ENCODE results near the gene SEC24D. TPM values are rescaled to one million over a fixed set of nuclear protein-coding genes. Genes with fewer than 3 reads are reported as not detected.

Gene SEC24D
- total RNA-seq, 2 experiments from 2014 or later, result 28.4 to 29.7 TPM

DNA sequence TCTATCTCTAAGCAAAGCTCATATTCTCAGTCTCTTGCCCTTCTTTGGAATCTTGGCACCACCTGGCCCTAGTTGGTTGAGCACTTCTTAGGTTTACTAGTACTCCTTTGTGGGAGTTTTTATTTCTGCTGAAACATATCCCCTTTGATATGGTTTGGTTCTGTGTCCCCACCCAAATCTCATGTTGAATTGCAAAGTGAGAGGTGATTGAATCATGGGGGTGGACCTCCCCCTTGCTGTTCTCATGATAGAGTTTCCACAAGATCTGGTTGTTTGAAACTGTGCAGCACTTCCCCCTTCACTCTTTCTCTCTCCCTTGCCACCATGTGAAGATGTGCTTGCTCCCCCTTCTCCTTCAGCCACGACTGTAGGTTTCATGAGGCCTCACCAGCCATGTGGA, 30.5 kb upstream of the SEC24D start:
- Mint-ChIP-seq H3K4me3 (no peak overlapping the region), H3K36me3 (ENCODE audit: low read depth) (no peaks in the 10 kb centered on the region), H3K4me1 (ENCODE audit: low read depth) (no peaks in the 10 kb centered on the region), H3K27me3 (ENCODE audit: low read depth) (no peaks in the 10 kb centered on the region), H3K9me3 (no peaks in the 10 kb centered on the region), H3K27ac (no peak overlapping the region)
- CTCF ChIA-PET, result interaction anchor here (0.7 to 3.2 kb wide), 4 partner anchors 11 to 95 kb away, joined by 4 to 30 read pairs (median 15); partner anchors contain the start of gene SYNPO2
- no peak for DNase-seq
- intact Hi-C loops (cut with micrococcal nuclease), result loop anchor here (5.0 kb wide), 2 partner anchors 34 to 49 kb away; no protein-coding TSS in a partner anchor

DNA sequence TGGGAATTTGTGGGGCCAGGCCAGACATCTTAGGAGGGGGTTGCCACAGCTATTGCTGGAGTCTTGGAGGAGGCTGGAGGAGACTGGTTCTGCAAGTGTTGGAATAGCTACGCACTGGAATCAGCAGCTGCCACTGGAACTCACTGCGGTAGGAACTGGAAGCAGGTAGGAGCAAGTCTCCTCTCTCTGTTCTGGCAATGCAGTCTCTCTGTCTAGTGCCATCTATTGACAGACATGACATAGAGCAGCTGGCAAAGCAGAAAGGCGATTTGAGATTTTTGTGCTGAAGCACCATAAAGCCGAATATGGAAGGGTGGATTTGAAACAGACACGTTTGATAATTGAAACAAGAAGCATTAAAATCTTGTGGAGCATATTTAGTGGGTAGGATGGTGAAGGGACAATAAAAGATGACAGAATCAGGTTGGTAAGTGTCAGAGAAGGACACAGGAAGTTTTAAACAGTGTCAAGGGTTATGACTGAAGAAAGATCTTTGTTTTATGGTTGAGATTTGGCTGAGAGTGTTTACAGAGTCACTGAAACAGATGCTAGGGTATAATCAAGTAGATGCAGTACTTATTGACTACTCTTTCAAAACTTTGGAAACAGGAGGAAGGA, 29.3 kb upstream of the SEC24D start:
- Mint-ChIP-seq H3K4me1 (ENCODE audit: low read depth) (no peaks in the 10 kb centered on the region), H3K27me3 (ENCODE audit: low read depth) (no peaks in the 10 kb centered on the region), H3K4me3 (no peak overlapping the region), H3K9me3 (no peaks in the 10 kb centered on the region), H3K36me3 (ENCODE audit: low read depth) (no peaks in the 10 kb centered on the region), H3K27ac (no peak overlapping the region)
- intact Hi-C loops (cut with micrococcal nuclease), result loop anchor here (1.0 to 5.0 kb wide), 3 partner anchors 33 to 93 kb away; no protein-coding TSS in a partner anchor
- peak; percentile 29 for DNase-seq
- CTCF ChIA-PET, result interaction anchor here (0.6 to 3.2 kb wide), 24 partner anchors 10 to 171 kb away, joined by 3 to 30 read pairs (median 4); no protein-coding TSS in a partner anchor

DNA sequence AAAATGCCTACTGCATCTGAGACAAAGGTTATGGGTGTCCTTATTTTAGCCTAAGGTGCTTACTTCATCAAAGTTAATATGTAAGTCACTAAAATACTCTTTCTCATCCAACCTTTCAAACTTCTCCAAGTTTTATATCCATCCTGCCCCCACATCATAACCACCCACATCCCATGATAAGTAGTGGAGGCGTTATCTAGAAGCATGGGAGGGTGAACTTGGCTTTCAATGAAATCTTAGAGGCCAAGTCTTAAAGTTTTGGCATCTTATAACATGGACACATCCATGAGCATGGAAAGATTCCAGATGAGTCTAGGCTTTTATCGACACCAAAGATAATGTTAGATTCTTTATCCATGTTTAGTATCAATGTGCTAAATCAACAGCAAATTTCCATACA, 22.9 kb upstream of the SEC24D start:
- DNase-seq, result no peak
- H3K4me1 Mint-ChIP-seq (ENCODE audit: low read depth), result no peaks in the 10 kb centered on the region
- intact Hi-C loops (cut with micrococcal nuclease), result no loop called here
- no peaks in the 10 kb centered on the region for H3K9me3 Mint-ChIP-seq
- CTCF ChIA-PET, result no interaction called here
- H3K4me3 Mint-ChIP-seq, result no peak overlapping the region
- no peaks in the 10 kb centered on the region for H3K36me3 Mint-ChIP-seq (ENCODE audit: low read depth)
- no peak overlapping the region for H3K27ac Mint-ChIP-seq
- H3K27me3 Mint-ChIP-seq (ENCODE audit: low read depth), result no peaks in the 10 kb centered on the region

DNA sequence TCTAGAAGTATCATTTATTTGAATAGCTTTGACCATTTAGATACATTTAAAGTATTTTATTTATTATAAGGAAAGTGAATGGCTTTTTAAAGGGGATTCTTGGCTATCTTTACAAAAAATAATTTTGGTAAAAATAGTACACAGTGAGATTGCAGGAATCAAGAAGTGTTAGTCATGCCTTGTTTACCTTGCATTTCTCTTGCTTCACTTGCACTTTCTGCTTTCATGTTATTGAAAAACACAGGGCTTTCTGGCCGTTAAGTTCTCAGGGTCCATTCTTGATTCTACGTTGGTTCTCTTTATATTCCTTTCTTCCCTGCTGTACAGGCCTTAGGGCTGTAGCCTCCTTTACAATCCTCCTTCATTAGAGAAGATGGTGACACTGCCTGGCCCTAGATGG, 21.8 kb upstream of the SEC24D start:
- H3K4me1 Mint-ChIP-seq (ENCODE audit: low read depth), result no peaks in the 10 kb centered on the region
- no peaks in the 10 kb centered on the region for H3K27me3 Mint-ChIP-seq (ENCODE audit: low read depth)
- no peak for DNase-seq
- H3K4me3 Mint-ChIP-seq, result no peak overlapping the region
- no peaks in the 10 kb centered on the region for H3K9me3 Mint-ChIP-seq
- CTCF ChIA-PET, result interaction anchor here (0.5 to 1.3 kb wide), 2 partner anchors 11 to 86 kb away, joined by 3 to 4 read pairs; no protein-coding TSS in a partner anchor
- H3K36me3 Mint-ChIP-seq (ENCODE audit: low read depth), result no peaks in the 10 kb centered on the region
- intact Hi-C loops (cut with micrococcal nuclease), result no loop called here
- H3K27ac Mint-ChIP-seq, result no peak overlapping the region

DNA sequence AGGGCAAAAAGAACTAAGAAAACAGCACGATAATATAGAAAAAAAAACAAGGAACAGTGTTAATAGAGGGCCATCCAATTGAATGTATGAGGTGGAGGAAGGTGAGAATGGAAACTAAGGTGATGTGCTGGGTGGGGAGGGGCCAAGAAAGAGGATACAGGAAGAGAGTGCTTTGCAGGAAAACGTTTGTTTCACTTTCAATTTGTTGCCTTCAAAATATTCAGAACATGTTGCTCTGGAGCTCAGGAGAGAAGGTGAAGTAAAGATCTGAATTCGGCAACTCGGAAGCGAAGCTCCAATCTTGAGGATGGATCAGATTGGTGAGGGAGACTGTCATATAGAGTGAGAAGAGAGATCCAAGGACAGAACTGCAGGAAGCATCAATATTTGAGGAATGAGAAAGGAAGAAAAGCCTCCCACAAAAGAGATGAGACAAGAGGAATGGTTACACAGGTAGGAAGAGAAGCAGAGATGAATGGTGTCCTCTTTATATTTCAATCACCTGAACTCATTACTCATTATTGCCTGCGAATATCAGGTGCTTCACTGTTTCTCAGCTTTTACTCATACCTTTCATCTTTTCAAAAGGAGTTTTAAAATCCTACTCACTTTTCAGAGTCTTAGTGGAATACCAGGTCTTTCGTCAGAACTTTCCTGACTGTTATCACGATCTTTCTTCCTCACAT, 14.7 kb upstream of the SEC24D start:
- Mint-ChIP-seq H3K36me3 (ENCODE audit: low read depth) (peaks cover 2% of the 10 kb centered on the region), H3K27ac (peak overlapping the region; percentile 84), H3K4me1 (ENCODE audit: low read depth) (peaks cover 18% of the 10 kb centered on the region), H3K9me3 (no peaks in the 10 kb centered on the region), H3K27me3 (ENCODE audit: low read depth) (no peaks in the 10 kb centered on the region), H3K4me3 (peak overlapping the region; percentile 87)
- intact Hi-C loops (cut with micrococcal nuclease), result loop anchor here (1.0 to 2.0 kb wide), 4 partner anchors 14 to 572 kb away; partner anchors contain the start of genes METTL14 and SEC24D
- CTCF ChIA-PET, result interaction anchor here (1.3 to 3.4 kb wide), 3 partner anchors 12 to 38 kb away, joined by 5 to 8 read pairs (median 6); partner anchors contain the start of gene SYNPO2
- DNase-seq, result peak; percentile 50

DNA sequence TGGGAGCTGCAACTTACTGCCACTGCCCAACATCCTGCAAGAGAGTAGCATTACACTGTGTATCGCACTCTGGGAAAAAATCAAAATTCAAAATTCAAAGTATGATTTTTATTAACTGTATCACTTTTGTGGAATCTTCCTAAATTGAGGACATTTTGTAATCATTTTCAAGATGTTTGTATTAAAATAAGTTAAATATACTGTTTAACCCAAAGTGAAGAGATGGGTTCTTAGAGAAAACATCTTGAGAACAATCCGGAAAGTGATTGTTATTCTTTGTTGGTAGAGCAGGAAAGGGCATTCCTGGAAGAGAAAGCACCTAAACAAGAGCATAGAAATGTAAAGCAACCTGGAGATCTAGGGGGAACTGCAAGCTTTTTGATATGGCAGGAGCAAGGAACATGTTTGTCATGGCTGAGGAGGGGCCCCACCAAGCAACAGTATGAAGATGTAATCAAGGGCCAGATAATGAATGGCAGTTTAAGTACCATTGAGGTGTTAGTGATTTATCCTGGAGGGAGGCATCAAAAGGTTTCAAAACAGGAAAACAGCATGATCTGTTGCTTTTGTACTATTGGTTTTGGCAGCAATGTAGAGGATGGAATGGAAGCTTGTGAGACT, 14.1 kb upstream of the SEC24D start:
- intact Hi-C loops (cut with micrococcal nuclease), result loop anchor here (1.0 to 2.0 kb wide), 3 partner anchors 14 to 571 kb away; partner anchors contain the start of genes METTL14 and SEC24D
- no peaks in the 10 kb centered on the region for H3K9me3 Mint-ChIP-seq
- peaks cover 18% of the 10 kb centered on the region for H3K4me1 Mint-ChIP-seq (ENCODE audit: low read depth)
- peak overlapping the region; percentile 84 for H3K27ac Mint-ChIP-seq
- CTCF ChIA-PET, result interaction anchor here (1.3 to 3.4 kb wide), 3 partner anchors 11 to 39 kb away, joined by 5 to 8 read pairs (median 6); partner anchors contain the start of gene SYNPO2
- DNase-seq, result no peak
- H3K4me3 Mint-ChIP-seq, result peak overlapping the region; percentile 87
- H3K36me3 Mint-ChIP-seq (ENCODE audit: low read depth), result peaks cover 2% of the 10 kb centered on the region
- no peaks in the 10 kb centered on the region for H3K27me3 Mint-ChIP-seq (ENCODE audit: low read depth)

DNA sequence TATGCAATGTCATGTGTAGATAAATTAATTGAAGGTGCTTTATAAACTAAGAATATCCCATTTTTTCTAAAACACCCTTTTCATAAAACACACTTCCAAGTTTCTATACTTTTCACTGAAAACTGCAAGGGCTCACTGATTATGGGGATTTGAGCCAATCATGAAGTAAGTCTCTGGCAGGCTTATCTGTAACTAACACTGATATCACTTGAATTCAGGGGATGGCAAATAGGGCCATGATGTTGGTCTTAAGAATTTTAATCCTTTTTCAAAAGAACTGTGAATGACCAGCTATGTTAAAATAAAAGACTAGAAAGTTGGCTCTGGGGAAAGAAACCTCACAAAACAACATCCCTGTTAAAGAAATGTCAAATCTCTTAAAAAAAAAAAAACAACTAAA, 13.0 kb upstream of the SEC24D start:
- CTCF ChIA-PET, result no interaction called here
- Mint-ChIP-seq H3K9me3 (no peaks in the 10 kb centered on the region), H3K27me3 (ENCODE audit: low read depth) (no peaks in the 10 kb centered on the region), H3K36me3 (ENCODE audit: low read depth) (peaks cover 2% of the 10 kb centered on the region), H3K27ac (no peak overlapping the region), H3K4me1 (ENCODE audit: low read depth) (peaks cover 18% of the 10 kb centered on the region), H3K4me3 (no peak overlapping the region)
- no peak for DNase-seq
- intact Hi-C loops (cut with micrococcal nuclease), result no loop called here

DNA sequence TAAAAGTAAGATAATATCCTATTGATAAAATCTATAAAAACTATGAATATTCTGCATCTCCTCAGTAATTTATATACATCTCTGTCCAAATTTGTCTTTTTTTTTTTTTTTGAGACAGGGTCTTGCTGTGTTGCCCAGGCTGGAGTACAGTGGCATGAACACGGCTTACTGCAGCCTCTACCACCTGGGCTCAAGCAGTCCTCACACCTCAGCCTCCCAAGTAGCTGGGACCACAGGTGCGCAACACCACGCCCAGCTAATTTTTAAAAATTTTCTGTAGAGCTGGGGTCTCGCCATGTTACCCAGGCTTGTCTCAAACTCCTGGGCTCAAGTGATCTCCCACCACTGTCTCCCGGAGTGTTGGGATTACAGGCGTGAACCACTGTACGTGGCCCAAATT, 12.3 kb upstream of the SEC24D start:
- Mint-ChIP-seq H3K4me1 (ENCODE audit: low read depth) (peaks cover 18% of the 10 kb centered on the region), H3K36me3 (ENCODE audit: low read depth) (peaks cover 2% of the 10 kb centered on the region), H3K4me3 (no peak overlapping the region), H3K9me3 (no peaks in the 10 kb centered on the region), H3K27ac (no peak overlapping the region), H3K27me3 (ENCODE audit: low read depth) (no peaks in the 10 kb centered on the region)
- DNase-seq, result no peak
- CTCF ChIA-PET, result no interaction called here
- intact Hi-C loops (cut with micrococcal nuclease), result no loop called here

DNA sequence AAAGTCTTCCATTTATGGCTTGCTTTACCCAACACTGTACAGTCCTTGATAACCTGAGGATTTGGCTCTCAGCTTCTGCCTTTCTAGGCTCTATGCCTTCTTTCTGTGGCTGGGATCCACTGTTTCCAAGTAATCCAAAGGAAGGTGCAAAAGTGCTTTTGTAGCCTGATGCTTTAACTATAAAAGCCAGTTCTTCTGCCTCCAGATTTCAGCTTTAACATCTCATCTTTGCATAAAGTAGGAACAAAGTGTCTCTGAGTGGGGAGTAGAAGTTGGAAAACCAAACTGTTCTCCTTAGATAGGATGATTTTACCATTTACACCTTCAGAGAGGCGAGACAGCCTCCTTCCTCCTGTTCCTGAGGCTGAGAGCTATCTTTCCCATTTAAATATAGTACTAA, 11.1 kb upstream of the SEC24D start:
- H3K4me1 Mint-ChIP-seq (ENCODE audit: low read depth), result peaks cover 17% of the 10 kb centered on the region
- CTCF ChIA-PET, result interaction anchor here (0.7 to 1.3 kb wide), 3 partner anchors 10 to 18 kb away, joined by 3 to 5 read pairs (median 3); no protein-coding TSS in a partner anchor
- no peak for DNase-seq
- H3K27ac Mint-ChIP-seq, result no peak overlapping the region
- peaks cover 2% of the 10 kb centered on the region for H3K36me3 Mint-ChIP-seq (ENCODE audit: low read depth)
- no peaks in the 10 kb centered on the region for H3K27me3 Mint-ChIP-seq (ENCODE audit: low read depth)
- no peak overlapping the region for H3K4me3 Mint-ChIP-seq
- intact Hi-C loops (cut with micrococcal nuclease), result no loop called here
- H3K9me3 Mint-ChIP-seq, result no peaks in the 10 kb centered on the region

DNA sequence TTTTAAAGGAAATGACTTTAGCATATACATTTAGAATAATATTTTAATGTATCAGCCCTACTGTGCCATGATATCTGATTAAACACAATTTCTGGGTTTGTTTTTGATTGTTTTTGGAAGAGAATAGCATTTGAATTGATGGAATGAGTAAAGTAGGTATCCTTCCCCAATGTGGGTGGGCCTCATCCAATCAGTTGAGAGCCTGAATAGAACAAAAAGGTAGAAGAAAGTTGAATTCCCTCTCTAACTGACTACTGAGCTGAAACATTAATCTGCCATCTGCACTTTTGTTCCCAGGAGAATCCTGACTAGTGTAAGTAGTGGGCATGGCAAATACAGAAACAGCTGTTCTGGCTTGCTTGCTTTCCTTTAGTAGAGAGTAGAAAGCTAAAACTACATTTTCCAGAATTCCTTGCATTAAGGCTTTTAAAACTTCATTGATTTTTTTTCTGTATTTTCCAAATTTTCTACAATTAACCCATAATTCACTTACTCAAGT, 9.7 kb upstream of the SEC24D start:
- peaks cover 17% of the 10 kb centered on the region for H3K4me1 Mint-ChIP-seq (ENCODE audit: low read depth)
- no peak for DNase-seq
- no peak overlapping the region for H3K27ac Mint-ChIP-seq
- no peaks in the 10 kb centered on the region for H3K9me3 Mint-ChIP-seq
- H3K4me3 Mint-ChIP-seq, result no peak overlapping the region
- peaks cover 1% of the 10 kb centered on the region for H3K36me3 Mint-ChIP-seq (ENCODE audit: low read depth)
- intact Hi-C loops (cut with micrococcal nuclease), result no loop called here
- H3K27me3 Mint-ChIP-seq (ENCODE audit: low read depth), result no peaks in the 10 kb centered on the region
- CTCF ChIA-PET, result interaction anchor here (1.3 kb wide), 1 partner anchor 8 kb away, joined by 3 read pairs; no protein-coding TSS in a partner anchor

DNA sequence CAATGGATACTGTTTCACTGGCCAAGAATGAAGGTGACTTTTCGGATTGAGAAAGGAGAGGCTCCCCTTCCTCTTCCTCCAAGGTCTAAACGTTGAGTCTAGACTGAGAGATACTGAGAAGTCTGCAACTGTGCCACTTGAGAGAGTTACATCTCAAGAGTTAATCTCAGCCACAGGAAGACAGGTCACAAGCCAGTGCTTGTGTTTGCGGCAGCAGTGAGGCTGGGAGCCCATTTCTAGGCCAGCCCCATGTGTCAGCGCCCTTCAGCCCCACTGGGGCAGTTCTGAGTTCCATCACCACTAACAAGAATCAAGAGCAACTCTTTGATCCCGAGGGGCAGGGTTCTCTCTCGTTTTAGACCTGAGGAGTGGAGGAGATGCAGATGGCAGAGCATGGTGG, 7.3 kb upstream of the SEC24D start:
- no peak for DNase-seq
- intact Hi-C loops (cut with micrococcal nuclease), result no loop called here
- H3K27me3 Mint-ChIP-seq (ENCODE audit: low read depth), result no peaks in the 10 kb centered on the region
- H3K4me3 Mint-ChIP-seq, result no peak overlapping the region
- no peaks in the 10 kb centered on the region for H3K36me3 Mint-ChIP-seq (ENCODE audit: low read depth)
- CTCF ChIA-PET, result no interaction called here
- H3K4me1 Mint-ChIP-seq (ENCODE audit: low read depth), result peaks cover 9% of the 10 kb centered on the region
- no peaks in the 10 kb centered on the region for H3K9me3 Mint-ChIP-seq
- H3K27ac Mint-ChIP-seq, result no peak overlapping the region

DNA sequence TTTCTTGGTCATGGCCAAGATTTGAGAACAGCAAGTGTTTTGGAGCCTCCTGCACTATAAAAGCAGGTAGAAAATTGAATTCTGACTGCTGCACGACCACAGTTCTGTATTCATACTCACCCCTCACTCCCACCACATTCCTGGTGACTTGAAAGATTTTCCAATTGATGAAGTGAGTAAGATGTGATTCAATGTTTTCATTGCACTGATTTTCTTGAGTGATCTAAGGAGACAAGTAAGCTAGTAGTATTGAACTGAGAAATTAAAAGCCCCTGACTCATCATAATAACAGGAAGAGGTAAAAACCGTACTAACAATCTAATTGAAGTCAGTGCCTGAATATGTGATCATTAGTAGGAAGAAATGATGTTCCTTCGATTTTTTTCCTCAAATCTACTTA, 6.1 kb upstream of the SEC24D start:
- H3K27ac Mint-ChIP-seq, result no peak overlapping the region
- peaks cover 9% of the 10 kb centered on the region for H3K4me1 Mint-ChIP-seq (ENCODE audit: low read depth)
- H3K36me3 Mint-ChIP-seq (ENCODE audit: low read depth), result no peaks in the 10 kb centered on the region
- intact Hi-C loops (cut with micrococcal nuclease), result loop anchor here (1.0 kb wide), 1 partner anchor 367 kb away; no protein-coding TSS in a partner anchor
- CTCF ChIA-PET, result no interaction called here
- no peaks in the 10 kb centered on the region for H3K27me3 Mint-ChIP-seq (ENCODE audit: low read depth)
- DNase-seq, result no peak
- no peak overlapping the region for H3K4me3 Mint-ChIP-seq
- H3K9me3 Mint-ChIP-seq, result no peaks in the 10 kb centered on the region
